A673 (cell line): ENCODE measurements around the gene HOXA13. TPM values are rescaled to one million over a fixed set of nuclear protein-coding genes. Genes with fewer than 3 reads are reported as not detected.
A peak's percentile ranks its signal among the peaks of the same experiment; 100 is the strongest.

Source experiments
- BruUV-seq: library from RNA; stranded (reverse); fragments of 400-500 nt; replicated peaks from 2 replicates; lab custom pipeline; 2021; lab: Mats Ljungman, UMichigan
- CTCF ChIA-PET: fragments of 300-600 bp; sonication (Branson Sonifier 250); formaldehyde crosslinking; loops from one replicate; lab custom pipeline; 2022; ENCODE audit warnings: antibody characterized with exemption; lab: Charles Lee
- POLR2A ChIA-PET: fragments of 300-600 bp; sonication (Branson Sonifier 250); formaldehyde crosslinking; loops from one replicate; lab custom pipeline; 2022; ENCODE audit warnings: antibody characterized with exemption; ENCODE audit not compliant: low non-redundant PET; lab: Charles Lee
- DNase-seq: peaks from one replicate; pipeline ENCODE4 v3.0.0-alpha.2; 2015; ENCODE audit warnings: low spot score
- H3K27ac ChIP-seq: fragments of 200-600 bp; sonication (generic); 2 replicates; pipeline ENCODE4 v1.5.1; 2016; ENCODE audit warnings: mixed run types, low read depth, mild to moderate bottlenecking, mixed read lengths, antibody characterized with exemption, low read length; ENCODE audit not compliant: poor library complexity, severe bottlenecking
- H3K27me3 ChIP-seq: fragments of 200-600 bp; sonication (generic); replicated peaks from 2 replicates; pipeline ENCODE4 v1.6.1; 2017; ENCODE audit warnings: mixed run types, low read depth, mild to moderate bottlenecking, mixed read lengths, antibody characterized with exemption, low read length; ENCODE audit not compliant: insufficient read depth, poor library complexity
- H3K36me3 ChIP-seq: fragments of 200-600 bp; sonication (generic); 2 replicates; pipeline ENCODE4 v1.6.1; 2016; ENCODE audit warnings: mixed run types, mild to moderate bottlenecking, mixed read lengths, antibody characterized with exemption, low read length; ENCODE audit not compliant: insufficient read depth, poor library complexity, severe bottlenecking
- H3K4me1 ChIP-seq: fragments of 200-600 bp; sonication (generic); 2 replicates; pipeline ENCODE4 v1.6.1; 2017; ENCODE audit warnings: mixed run types, mild to moderate bottlenecking, mixed read lengths, antibody characterized with exemption, low read length; ENCODE audit not compliant: insufficient read depth, poor library complexity, severe bottlenecking
- H3K4me3 ChIP-seq: fragments of 200-600 bp; sonication (generic); 2 replicates; pipeline ENCODE4 v1.5.1; 2016; ENCODE audit warnings: low read depth, mixed run types, mild to moderate bottlenecking, mixed read lengths, low read length; ENCODE audit not compliant: poor library complexity, severe bottlenecking
- H3K9me3 ChIP-seq: fragments of 200-600 bp; sonication (generic); 2 replicates; pipeline ENCODE4 v1.6.1; 2016; ENCODE audit warnings: mixed run types, low read depth, mild to moderate bottlenecking, mixed read lengths, antibody characterized with exemption, low read length; ENCODE audit not compliant: poor library complexity, severe bottlenecking
- CTCF ChIP-seq: fragments of 300-800, 200-600 bp; sonication (generic); conservative IDR thresholded peaks from 2 replicates; pipeline ENCODE4 v1.5.1; 2017; ENCODE audit warnings: low read depth, mild to moderate bottlenecking, antibody characterized with exemption, low read length, moderate library complexity, mixed read lengths
- EZH2 ChIP-seq: fragments of 200-600 bp; sonication (generic); IDR thresholded peaks from 2 replicates; pipeline ENCODE4 v1.6.1; 2017; ENCODE audit warnings: borderline replicate concordance, low read depth, mild to moderate bottlenecking, mixed read lengths, antibody characterized with exemption, low read length; ENCODE audit not compliant: poor library complexity, severe bottlenecking
- intact Hi-C: fragments of 100-400 bp; cut with micrococcal nuclease; formaldehyde crosslinking; loops from one replicate; pipeline ENCODE4 v1.10.0; 2022; ENCODE audit not compliant: unreplicated experiment
- total RNA-seq: library from RNA; stranded (reverse); gene quantifications from 2 replicates; pipeline ENCODE4 v1.2.3, GENCODE V29; 2021

HOXA13 gene
- total RNA-seq, 1 experiment from 2014 or later: not detected

DNA sequence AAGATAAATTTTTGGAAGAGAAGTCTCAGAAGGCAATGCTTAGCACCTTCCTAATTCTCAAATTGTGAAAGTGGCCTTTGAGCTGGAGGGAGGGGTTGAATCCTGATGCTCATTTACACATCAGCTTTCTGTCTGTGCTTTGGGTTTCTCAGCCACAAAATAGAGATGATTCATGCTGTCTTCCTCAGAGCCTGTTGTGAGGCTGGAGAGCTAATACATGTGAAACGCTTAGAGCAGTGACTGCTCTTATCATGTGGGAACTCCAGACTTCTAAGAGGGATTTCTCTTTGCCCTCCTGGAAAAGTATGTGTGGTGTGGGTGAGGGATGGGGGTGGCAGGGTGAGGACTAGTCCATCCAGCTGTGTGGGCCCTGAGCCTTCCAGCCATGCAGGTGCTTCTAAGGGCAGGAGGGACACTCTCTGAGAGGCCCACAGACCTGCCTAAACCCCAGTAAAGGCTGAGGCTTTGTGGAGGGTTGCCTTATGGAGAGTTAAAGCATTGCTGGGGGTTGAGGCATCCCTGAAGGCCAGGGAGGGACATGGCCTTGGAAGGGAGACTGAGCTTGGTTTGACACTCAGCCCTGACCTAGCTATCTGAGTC lies 37.9 kb upstream of the HOXA13 start:
- no peaks in the 10 kb centered on the region for H3K36me3 ChIP-seq
- peaks cover 99% of the 10 kb centered on the region for H3K27me3 ChIP-seq
- intact Hi-C loops: no loop called here
- no peaks in the 10 kb centered on the region for H3K9me3 ChIP-seq
- H3K4me3 ChIP-seq: no peak overlapping the region
- no peak for DNase-seq
- ChIA-PET CTCF (no interaction called here), POLR2A (no interaction called here)
- no peaks in the 10 kb centered on the region for H3K4me1 ChIP-seq
- no peak overlapping the region for H3K27ac ChIP-seq
- BruUV-seq: no TSS peak
- no peak for TF ChIP-seq CTCF
- TF ChIP-seq EZH2: no peak

DNA sequence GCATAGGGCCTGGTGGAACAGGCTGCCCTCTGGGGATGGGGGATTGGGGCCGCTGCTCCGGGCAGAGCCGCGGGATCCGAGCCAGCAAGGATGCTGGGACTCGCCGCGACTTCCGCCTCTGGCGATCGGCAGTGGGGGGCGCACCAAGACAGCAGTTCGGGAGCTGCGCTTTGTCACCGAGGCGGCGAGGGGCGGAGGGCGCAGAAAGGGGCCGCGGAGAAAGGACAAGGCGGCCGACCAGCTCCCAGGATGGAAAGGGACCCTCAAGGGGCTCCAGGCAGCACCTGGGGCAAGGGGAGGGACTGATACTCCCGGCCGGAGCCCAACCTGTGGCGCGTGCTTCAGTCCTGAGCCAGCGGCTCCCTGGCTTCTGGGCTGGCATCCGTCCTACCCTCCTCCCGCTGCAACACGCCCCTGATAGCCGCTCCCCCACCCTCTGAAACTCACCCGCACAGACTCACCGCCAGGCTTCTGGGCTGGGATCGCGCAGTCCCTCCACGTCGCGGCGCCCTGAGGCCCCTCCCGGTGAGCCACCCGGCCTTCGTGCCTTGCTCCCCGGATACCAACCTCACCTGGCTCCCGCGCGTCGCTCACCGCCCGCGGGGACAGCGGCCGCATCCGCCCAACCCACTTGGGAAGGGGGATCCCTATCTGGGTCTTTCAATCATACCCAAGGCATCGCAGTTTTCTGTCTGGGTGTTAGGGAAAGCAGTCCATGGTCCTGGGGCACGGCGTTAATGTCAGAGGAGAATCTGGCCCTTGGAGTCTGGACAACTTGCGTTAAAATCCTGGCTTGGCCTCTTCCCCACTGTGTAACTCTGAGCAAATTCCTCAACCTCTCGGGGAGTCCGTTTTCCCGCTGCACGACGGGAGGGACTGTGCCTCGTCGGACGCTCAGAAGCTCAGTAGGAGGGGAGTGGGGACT lies 35.8 kb upstream of the HOXA13 start:
- Histone ChIP-seq H3K36me3 (no peaks in the 10 kb centered on the region), H3K27me3 (peaks cover 77% of the 10 kb centered on the region), H3K9me3 (no peaks in the 10 kb centered on the region), H3K27ac (no peak overlapping the region), H3K4me3 (peak overlapping the region; percentile 31), H3K4me1 (no peaks in the 10 kb centered on the region)
- peak; percentile 46 for DNase-seq
- TF ChIP-seq EZH2 (peak; percentile 92), CTCF (peak; percentile 56)
- BruUV-seq: no TSS peak
- intact Hi-C loops: no loop called here
- CTCF ChIA-PET: no interaction called here
- POLR2A ChIA-PET: no interaction called here

DNA sequence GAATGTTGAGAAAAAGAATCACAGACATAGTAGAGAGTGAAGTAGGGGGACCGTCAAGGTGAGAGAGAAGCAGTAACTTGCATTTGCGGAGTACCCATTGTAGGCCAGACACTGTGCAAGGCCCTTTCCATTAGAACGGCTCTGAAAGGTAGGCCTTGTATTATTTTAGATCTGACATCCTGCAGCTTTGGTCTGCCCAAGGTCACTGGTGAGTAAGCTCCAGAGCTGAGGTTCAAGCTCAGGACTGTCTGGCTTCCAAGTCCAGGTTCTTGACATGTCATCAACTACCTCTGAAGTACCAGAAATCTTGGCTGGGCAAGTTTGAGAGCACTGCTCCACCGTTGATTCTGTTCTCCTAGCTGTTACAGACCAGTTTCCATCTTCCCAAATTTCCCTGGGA lies 29.6 kb upstream of the HOXA13 start:
- no TSS peak for BruUV-seq
- H3K4me1 ChIP-seq: no peaks in the 10 kb centered on the region
- intact Hi-C loops: no loop called here
- no peaks in the 10 kb centered on the region for H3K36me3 ChIP-seq
- POLR2A ChIA-PET: no interaction called here
- no peaks in the 10 kb centered on the region for H3K9me3 ChIP-seq
- no peak overlapping the region for H3K4me3 ChIP-seq
- H3K27ac ChIP-seq: no peak overlapping the region
- peaks cover 61% of the 10 kb centered on the region for H3K27me3 ChIP-seq
- no peak for DNase-seq
- TF ChIP-seq EZH2 (no peak), CTCF (no peak)
- CTCF ChIA-PET: no interaction called here
